Lower lobe of right lung (tissue), 2 donors: ENCODE data around the gene RNF151. TPM values are rescaled to one million over a fixed set of nuclear protein-coding genes. Genes with fewer than 3 reads are reported as not detected.

Experiments
- ATAC-seq, 2 donors: fragments of 200-7000 bp; cut with Tn5 transposase; one replicate each; pipeline ENCODE4 v1.9.1; 2020 to 2022; ENCODE audit warnings: mild to moderate bottlenecking in 2 of 2, moderate library complexity in 2 of 2
- DNase-seq: peaks from one replicate; pipeline ENCODE4 v3.0.0-alpha.2; 2020
- H3K27ac ChIP-seq: fragments of 200-600 bp; one replicate; pipeline ENCODE4 v1.8.0; 2022
- H3K27me3 ChIP-seq: fragments of 200-600 bp; one replicate; pipeline ENCODE4 v1.8.0; 2022; ENCODE audit warnings: low read depth
- H3K36me3 ChIP-seq: fragments of 200-600 bp; one replicate; pipeline ENCODE4 v1.8.0; 2022; ENCODE audit warnings: mild to moderate bottlenecking
- H3K4me1 ChIP-seq: fragments of 200-600 bp; one replicate; pipeline ENCODE4 v1.8.0; 2022
- H3K4me3 ChIP-seq: fragments of 200-600 bp; one replicate; pipeline ENCODE4 v1.8.0; 2022; ENCODE audit warnings: mild to moderate bottlenecking
- H3K9me3 ChIP-seq: fragments of 200-600 bp; one replicate; pipeline ENCODE4 v1.8.0; 2022
- intact Hi-C: fragments of 100-400 bp; cut with DNase I; formaldehyde crosslinking; loops from one replicate; pipeline ENCODE4 v1.11.0; 2022
- total RNA-seq: library from RNA; stranded (reverse); fragmentation: NEBNext Ultra II Directional; extraction: Animal tissue kit (Norgen Biotek cat#: 25700); gene quantifications from one replicate; pipeline ENCODE4 v1.2.1, GENCODE V29; 2021
- TF ChIP-seq, protein P1 (sequence below): fragments of 200-600 bp; IDR thresholded peaks from one replicate; pipeline ENCODE4 v1.8.0; 2022; ENCODE audit warnings: antibody characterized with exemption, mild to moderate bottlenecking
- donor health status: DM: no; HTN: yes; CAD: no; lungs with severe emphysema.

RNF151 gene
- total RNA-seq, 1 donor from 2014 or later, result not detected

DNA sequence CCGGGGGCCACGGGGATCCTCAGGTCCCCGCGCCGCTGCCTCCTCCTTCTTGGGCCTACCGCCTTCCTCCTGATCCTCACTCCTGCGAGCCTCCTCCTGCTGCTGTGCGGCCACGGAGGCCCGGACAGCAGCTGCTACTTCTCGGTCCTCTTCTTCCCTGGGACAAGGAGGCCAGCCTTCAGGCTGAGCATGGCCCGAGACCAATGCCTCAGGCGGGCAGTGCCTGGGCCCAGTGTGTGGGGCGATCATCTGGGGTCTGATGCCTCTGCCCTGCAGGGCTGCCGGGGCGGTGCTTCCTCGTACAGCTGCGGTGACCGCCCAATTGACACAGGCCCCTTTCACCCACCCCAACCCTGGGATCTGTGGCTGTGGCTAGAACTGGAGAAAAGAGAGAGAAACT, 34.4 kb downstream of the RNF151 start:
- Histone ChIP-seq H3K27ac (no peak overlapping the region), H3K9me3 (no peaks in the 10 kb centered on the region), H3K4me3 (no peak overlapping the region), H3K36me3 (peaks cover 73% of the 10 kb centered on the region), H3K27me3 (no peaks in the 10 kb centered on the region), H3K4me1 (peaks cover 42% of the 10 kb centered on the region)
- TF ChIP-seq, protein P1, sequence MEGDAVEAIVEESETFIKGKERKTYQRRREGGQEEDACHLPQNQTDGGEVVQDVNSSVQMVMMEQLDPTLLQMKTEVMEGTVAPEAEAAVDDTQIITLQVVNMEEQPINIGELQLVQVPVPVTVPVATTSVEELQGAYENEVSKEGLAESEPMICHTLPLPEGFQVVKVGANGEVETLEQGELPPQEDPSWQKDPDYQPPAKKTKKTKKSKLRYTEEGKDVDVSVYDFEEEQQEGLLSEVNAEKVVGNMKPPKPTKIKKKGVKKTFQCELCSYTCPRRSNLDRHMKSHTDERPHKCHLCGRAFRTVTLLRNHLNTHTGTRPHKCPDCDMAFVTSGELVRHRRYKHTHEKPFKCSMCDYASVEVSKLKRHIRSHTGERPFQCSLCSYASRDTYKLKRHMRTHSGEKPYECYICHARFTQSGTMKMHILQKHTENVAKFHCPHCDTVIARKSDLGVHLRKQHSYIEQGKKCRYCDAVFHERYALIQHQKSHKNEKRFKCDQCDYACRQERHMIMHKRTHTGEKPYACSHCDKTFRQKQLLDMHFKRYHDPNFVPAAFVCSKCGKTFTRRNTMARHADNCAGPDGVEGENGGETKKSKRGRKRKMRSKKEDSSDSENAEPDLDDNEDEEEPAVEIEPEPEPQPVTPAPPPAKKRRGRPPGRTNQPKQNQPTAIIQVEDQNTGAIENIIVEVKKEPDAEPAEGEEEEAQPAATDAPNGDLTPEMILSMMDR, result no peak
- intact Hi-C loops, result no loop called here
- DNase-seq (no peak), ATAC-seq (no peak)

DNA sequence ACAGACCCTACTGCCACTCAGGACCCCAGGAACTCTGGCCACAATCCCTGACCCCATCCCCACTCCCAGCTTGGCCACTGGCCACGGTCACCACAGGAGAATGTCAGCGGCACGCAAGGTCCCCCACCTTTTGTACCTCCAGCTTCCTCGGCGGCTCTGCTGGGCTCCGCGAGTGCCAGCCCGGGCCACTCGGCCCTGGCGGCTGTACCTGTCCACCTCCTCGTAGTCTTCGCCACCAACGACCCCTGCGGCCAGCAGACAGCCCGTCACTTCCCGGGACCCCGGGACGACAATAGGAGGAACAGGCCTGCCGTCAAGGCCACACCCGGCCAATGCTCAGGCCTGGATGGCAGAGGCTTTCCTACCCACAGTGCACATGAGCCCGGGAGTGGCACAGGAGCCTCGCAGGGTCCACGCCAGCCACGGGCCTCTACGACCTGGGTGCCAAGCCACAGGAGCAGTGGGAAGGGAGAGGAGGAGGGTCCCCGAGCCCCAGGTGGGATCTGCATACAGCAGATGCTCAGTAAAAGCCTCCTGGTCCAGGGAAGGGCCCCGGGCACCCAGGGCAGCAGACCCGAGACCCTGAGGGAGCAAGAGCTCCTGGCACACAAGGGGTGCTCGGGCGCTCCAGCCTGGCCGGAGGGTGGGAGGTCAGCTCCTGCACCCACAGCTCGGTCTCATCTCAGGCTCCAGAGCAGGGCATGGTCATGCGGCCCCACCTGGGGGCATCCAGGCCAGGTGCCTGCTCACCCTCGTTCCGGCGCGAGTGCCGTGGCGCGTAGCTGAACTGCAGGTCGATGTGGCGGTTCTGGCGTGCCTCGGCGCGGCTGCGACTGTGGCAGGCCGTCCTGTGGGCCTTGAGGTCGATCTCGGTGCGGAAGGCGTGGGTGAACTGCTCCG, 35.0 kb downstream of the RNF151 start:
- ATAC-seq (no peak), DNase-seq (no peak)
- Histone ChIP-seq H3K27me3 (no peaks in the 10 kb centered on the region), H3K36me3 (peaks cover 69% of the 10 kb centered on the region), H3K9me3 (no peaks in the 10 kb centered on the region), H3K4me1 (peaks cover 45% of the 10 kb centered on the region), H3K4me3 (no peak overlapping the region), H3K27ac (no peak overlapping the region)
- intact Hi-C loops, result no loop called here
- TF ChIP-seq, protein P1, result no peak

DNA sequence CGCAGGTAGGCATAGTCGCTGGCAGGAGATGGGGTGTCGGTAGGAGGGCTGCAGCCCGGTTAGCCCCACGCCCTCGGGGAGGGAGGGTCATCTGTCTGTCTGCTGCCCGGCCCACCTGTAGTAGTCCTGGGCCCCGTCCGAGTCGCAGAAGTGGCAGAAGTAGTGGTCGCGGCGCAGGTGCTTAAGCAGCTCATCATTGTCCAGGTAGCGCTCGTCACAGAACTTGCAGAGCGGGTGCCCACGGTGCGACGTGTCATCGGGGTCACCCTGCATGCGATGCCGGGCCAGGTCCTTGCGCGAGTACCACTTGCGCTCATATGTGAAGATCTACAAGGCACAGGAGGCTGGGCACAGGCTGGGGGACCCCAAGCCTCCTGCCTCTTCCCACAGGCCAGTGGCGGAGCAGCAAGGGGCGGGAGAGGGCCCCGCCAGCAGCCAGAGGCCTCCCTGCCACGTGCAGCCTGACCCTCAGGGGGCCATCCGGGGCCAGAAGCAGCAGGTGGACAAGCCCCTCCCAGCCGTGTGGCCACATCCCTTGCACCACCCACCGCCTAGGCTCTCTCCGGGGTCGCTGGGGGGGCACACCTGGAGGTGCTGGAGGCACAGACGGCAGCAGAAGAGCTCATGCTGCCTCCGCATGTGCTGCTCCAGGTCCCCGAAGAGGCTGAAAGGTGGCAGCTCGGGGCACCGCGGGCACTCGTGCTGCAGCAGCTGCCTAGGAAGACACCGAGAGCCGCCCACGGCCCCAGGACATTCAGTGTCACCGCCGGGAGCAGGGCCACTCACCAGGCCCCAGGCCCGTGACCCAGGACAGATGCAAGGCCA, 36.0 kb downstream of the RNF151 start:
- no peak overlapping the region for H3K27ac ChIP-seq
- no peaks in the 10 kb centered on the region for H3K27me3 ChIP-seq
- H3K9me3 ChIP-seq, result no peaks in the 10 kb centered on the region
- TF ChIP-seq, protein P1, result no peak
- DNase-seq, result no peak
- intact Hi-C loops, result no loop called here
- H3K4me1 ChIP-seq, result peaks cover 49% of the 10 kb centered on the region
- peaks cover 60% of the 10 kb centered on the region for H3K36me3 ChIP-seq
- ATAC-seq, result no peak
- no peak overlapping the region for H3K4me3 ChIP-seq

DNA sequence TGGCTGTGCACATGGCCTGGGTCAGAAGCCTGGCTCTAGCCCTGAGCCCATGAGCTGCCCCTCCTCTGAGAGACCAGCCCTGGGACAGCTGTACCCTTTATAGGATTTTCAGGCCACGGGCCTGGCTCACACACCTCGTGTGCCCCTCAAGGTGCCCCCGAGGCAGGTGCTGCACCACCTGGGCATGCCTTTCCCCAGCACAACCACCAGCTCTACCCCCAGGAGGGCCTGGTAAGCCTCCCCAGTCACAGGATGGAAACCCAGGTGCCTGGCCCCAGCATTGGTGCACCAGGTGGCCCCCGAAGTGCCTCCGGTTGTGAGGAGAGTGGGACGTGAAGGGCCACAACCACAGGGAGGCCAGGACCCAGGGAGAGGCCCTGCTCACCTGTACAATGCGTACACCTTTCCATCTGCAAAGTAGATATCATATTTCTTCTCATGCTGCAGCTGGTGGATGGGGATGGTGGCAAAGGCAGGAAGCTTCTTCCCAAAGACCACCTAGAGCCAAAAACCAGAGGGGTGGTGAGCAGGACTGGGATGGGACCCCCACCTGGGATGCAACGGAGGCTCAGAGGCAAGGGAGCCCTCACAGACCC, 36.7 kb downstream of the RNF151 start:
- Histone ChIP-seq H3K27me3 (no peaks in the 10 kb centered on the region), H3K4me1 (peaks cover 52% of the 10 kb centered on the region), H3K27ac (no peak overlapping the region), H3K36me3 (peaks cover 53% of the 10 kb centered on the region), H3K4me3 (no peak overlapping the region), H3K9me3 (no peaks in the 10 kb centered on the region)
- DNase-seq (no peak), ATAC-seq (no peak)
- intact Hi-C loops, result no loop called here
- TF ChIP-seq, protein P1, result no peak

DNA sequence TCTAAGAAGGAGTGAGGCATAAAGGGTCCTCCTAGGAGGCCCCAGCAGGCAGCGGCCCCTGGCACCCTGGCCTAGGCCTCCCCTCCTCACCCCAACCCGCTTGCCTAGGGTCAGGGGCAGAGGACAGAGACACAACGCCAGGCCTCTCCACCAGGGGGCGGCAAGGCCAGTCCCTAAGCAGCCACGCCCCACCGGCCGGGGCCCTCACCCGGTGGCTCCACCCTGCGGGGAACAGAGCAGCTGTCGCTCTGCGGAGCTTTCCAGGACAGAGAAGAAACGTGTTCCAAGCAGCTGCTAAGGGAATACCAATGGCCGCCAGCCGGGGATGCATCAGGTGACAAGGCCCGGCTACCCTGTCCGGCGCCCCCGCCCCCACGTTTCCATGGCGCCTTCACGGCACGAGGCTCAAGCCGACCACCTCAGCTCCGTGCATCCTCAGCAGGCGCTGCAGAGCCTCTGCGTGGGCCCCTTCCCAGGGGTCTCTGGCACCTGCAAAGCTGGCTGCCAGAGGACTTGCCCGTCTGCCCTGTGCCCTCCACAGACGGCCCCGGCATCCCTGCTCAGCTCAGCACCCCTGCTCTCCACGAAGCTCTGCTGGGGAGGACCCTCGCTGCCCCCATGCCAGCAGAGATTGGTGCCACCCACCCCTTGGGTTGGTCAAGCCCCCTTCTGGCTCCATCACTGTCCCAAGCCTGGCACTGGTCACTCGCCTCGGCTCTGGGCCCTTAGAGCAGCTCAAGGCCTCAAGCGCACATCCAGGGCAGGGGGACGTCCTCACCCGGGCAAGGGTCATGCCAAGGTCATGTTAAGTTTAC, 37.4 kb downstream of the RNF151 start:
- intact Hi-C loops, result no loop called here
- TF ChIP-seq, protein P1, result peak; percentile 95
- H3K4me3 ChIP-seq, result peak overlapping the region; percentile 32

More for the DNA sequence above, 37.4 kb downstream of the RNF151 start:
- peak; percentile 85 to 90 for ATAC-seq
- peak; percentile 94 for DNase-seq
- peaks cover 56% of the 10 kb centered on the region for H3K4me1 ChIP-seq
- H3K27ac ChIP-seq, result no peak overlapping the region
- no peaks in the 10 kb centered on the region for H3K9me3 ChIP-seq
- H3K36me3 ChIP-seq, result peaks cover 46% of the 10 kb centered on the region
- no peaks in the 10 kb centered on the region for H3K27me3 ChIP-seq
